ENCODE data around the gene RPIA.

The RPIA gene

DNA sequence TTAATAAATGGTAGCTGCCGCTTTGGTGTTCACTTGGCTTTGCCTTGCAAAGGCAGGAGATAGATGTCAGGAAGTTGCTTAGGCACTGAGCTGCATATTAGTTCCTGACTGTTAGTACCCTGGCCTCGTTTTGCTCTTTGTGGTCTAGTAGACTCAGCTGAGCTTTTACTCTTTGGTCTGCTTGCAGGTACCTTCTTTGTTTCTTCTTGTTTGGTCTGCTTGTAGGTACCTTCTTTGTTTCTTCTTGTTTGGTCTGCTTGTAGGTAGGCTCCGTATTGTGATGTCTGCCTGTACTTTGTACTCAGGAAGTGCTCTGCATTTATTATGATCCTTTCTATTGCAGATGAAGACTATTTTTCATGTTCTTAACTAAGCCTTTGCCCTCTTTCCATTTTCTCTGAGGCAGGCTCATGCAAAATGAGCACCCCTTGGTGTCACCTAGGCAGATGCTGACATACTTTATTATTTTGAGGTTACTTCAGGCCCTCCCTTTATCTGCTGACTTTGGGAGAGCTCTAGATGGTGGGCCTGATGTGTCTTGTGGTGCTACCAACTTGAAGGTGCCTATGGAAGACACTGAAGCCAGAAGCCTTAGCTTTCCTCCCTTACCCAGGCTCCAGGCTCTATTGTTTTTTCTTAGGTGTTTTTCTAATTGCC lies 6.0 kb downstream of the RPIA start:
- no peak for ATAC-seq (ENCODE audit: low read depth)
- peaks cover 29% of the 10 kb centered on the region for H3K4me1 Mint-ChIP-seq
- H3K9me3 Mint-ChIP-seq = no peaks in the 10 kb centered on the region
- no peak for DNase-seq (ENCODE audit: low spot score in 2 of 2)
- H3K4me3 Mint-ChIP-seq = no peak overlapping the region
- H3K36me3 Mint-ChIP-seq = peaks cover 17% of the 10 kb centered on the region
- no peak overlapping the region for H3K27ac Mint-ChIP-seq
- no peaks in the 10 kb centered on the region for H3K27me3 Mint-ChIP-seq

DNA sequence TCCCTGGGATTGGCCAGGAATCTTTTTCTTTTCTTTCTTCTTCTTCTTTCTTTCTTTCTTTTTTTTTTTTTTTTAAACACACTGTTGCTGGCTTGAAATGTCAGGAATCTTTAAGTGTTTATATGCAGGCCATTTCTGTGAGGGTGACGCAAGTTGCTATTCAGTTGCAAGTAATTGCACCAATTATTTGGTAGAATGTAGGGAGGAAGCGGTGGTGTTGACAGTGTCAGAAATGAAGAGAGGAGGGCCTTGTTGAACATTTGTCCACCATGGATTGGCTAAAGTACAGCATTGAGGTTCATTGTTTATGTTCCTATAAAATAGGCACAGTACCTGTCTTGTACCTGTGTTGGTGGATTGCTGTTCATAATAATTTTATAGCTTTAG lies 6.5 kb downstream of the RPIA start:
- no peaks in the 10 kb centered on the region for H3K27me3 Mint-ChIP-seq
- H3K4me3 Mint-ChIP-seq = no peak overlapping the region
- no peak overlapping the region for H3K27ac Mint-ChIP-seq
- H3K9me3 Mint-ChIP-seq = no peaks in the 10 kb centered on the region
- ATAC-seq (ENCODE audit: low read depth) (no peak), DNase-seq (ENCODE audit: low spot score in 2 of 2) (no peak)
- H3K4me1 Mint-ChIP-seq = peaks cover 24% of the 10 kb centered on the region
- H3K36me3 Mint-ChIP-seq = peaks cover 17% of the 10 kb centered on the region

DNA sequence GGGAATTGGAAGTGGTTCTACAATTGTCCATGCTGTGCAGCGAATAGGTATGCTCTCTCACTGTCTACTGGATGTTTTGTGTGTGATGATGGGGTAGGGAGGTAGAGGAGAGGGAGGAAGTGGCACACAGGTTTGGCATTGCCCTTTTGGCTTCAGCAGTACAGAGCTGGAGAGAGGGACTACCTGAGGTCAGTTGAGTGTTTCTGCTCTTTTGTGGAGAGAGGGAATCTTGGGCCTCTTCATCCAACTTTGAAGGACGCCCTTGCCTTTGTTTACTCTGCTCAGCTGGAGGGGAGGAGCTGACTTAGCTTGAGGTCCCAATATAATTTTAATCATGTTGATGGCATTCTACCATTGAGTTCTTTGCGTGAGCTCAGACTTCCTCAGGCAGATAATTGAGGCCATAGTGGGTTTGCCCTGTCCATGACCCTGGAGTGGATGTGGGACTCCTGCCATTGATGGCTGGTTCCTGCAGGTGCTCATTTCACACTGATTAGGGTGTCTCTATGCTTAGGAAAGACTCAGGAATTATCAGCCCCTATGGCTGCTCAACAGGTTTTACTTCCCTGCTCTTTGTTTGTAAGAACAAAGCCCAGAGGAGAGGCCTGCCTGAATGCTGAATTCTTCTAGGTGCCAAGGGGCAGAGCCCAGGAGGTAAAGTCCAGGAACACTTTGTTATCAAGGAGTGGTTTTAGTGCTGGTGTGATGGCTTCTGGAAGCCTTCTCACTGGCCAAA lies 7.2 kb downstream of the RPIA start:
- H3K9me3 Mint-ChIP-seq = no peaks in the 10 kb centered on the region
- no peak overlapping the region for H3K27ac Mint-ChIP-seq
- H3K27me3 Mint-ChIP-seq = no peaks in the 10 kb centered on the region
- H3K36me3 Mint-ChIP-seq = peaks cover 19% of the 10 kb centered on the region
- ATAC-seq (ENCODE audit: low read depth) = no peak
- DNase-seq (ENCODE audit: low spot score in 2 of 2) = no peak
- H3K4me3 Mint-ChIP-seq = no peak overlapping the region
- H3K4me1 Mint-ChIP-seq = peaks cover 19% of the 10 kb centered on the region

DNA sequence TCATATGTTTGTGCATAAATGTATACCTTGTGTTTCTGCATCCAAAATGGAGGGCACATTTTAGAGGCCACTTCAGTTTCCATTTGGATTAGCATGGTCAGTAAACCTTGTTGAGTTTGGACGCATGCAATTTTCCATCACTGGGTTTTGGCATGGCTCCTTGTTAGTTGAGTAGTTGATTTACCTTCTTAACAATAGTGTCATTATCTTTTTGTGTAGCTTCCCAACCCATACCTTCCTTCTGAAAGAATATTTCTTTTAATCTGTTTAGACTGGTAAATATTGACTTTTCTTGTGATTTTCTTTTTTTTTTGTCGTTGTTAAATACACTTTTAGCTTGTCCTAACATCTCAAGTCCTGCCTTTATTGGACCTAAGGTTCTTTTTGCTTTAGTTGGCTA lies 15.5 kb downstream of the RPIA start:
- DNase-seq (ENCODE audit: low spot score in 2 of 2) = no peak
- H3K36me3 Mint-ChIP-seq = peaks cover 32% of the 10 kb centered on the region
- ATAC-seq (ENCODE audit: low read depth) = no peak
- peaks cover 1% of the 10 kb centered on the region for H3K9me3 Mint-ChIP-seq
- H3K27me3 Mint-ChIP-seq = no peaks in the 10 kb centered on the region
- H3K4me1 Mint-ChIP-seq = peaks cover 4% of the 10 kb centered on the region
- H3K27ac Mint-ChIP-seq = no peak overlapping the region
- H3K4me3 Mint-ChIP-seq = no peak overlapping the region

- Mint-ChIP-seq H3K4me3 (no peak overlapping the region), H3K9me3 (peaks cover 1% of the 10 kb centered on the region), H3K4me1 (peaks cover 11% of the 10 kb centered on the region), H3K27me3 (no peaks in the 10 kb centered on the region), H3K27ac (no peak overlapping the region), H3K36me3 (peaks cover 31% of the 10 kb centered on the region)
- no peak for ATAC-seq (ENCODE audit: low read depth)
- DNase-seq (ENCODE audit: low spot score in 2 of 2) = no peak
Measured at GRCh38 chr2:88709181-88709631, 17.7 kb downstream of the RPIA start.

DNA sequence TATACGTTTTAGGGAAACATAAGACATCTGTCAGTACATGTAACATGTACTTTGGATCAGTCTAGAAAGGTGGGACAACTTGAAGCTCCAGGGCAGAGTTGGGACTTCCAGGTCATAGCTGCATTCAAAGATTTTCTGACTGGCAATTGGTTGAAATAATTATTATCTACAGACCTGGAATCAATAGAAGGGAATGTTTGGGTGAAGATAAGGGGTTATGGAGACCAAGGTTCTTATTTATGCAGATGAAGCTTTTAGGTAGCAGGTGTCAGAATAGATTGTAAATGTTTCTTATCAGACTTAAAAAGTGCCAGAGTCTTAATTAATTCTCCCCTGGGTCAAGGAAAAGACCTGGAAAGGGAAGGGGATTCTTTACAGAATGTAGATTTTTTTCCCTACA lies 19.8 kb downstream of the RPIA start:
- DNase-seq (ENCODE audit: low spot score in 2 of 2) (no peak), ATAC-seq (ENCODE audit: low read depth) (no peak)
- no peak overlapping the region for H3K27ac Mint-ChIP-seq
- H3K4me1 Mint-ChIP-seq = peaks cover 11% of the 10 kb centered on the region
- peaks cover 20% of the 10 kb centered on the region for H3K36me3 Mint-ChIP-seq
- H3K4me3 Mint-ChIP-seq = no peak overlapping the region
- no peaks in the 10 kb centered on the region for H3K27me3 Mint-ChIP-seq
- H3K9me3 Mint-ChIP-seq = no peaks in the 10 kb centered on the region

- Mint-ChIP-seq H3K27me3 (no peaks in the 10 kb centered on the region), H3K9me3 (peaks cover under 1% of the 10 kb centered on the region), H3K27ac (no peak overlapping the region)
Measured at GRCh38 chr2:88711897-88712296, 20.4 kb downstream of the RPIA start.

GRCh38 chr2:88713408-88713807 lies 21.9 kb downstream of the RPIA start:
- Mint-ChIP-seq H3K27ac (no peak overlapping the region), H3K4me1 (peaks cover 13% of the 10 kb centered on the region), H3K36me3 (peaks cover 26% of the 10 kb centered on the region)

More at GRCh38 chr2:88711897-88712296, 20.4 kb downstream of the RPIA start:
- ATAC-seq (ENCODE audit: low read depth) (no peak), DNase-seq (ENCODE audit: low spot score in 2 of 2) (no peak)
- H3K4me1 Mint-ChIP-seq = peaks cover 11% of the 10 kb centered on the region
- H3K36me3 Mint-ChIP-seq = peaks cover 22% of the 10 kb centered on the region
- no peak overlapping the region for H3K4me3 Mint-ChIP-seq

GRCh38 chr2:88714667-88715066 lies 23.2 kb downstream of the RPIA start:
- Mint-ChIP-seq H3K27me3 (no peaks in the 10 kb centered on the region), H3K9me3 (peaks cover 4% of the 10 kb centered on the region), H3K4me3 (no peak overlapping the region), H3K4me1 (peaks cover 13% of the 10 kb centered on the region), H3K27ac (no peak overlapping the region), H3K36me3 (peaks cover 21% of the 10 kb centered on the region)
- DNase-seq (ENCODE audit: low spot score in 2 of 2) (no peak), ATAC-seq (ENCODE audit: low read depth) (no peak)

More at GRCh38 chr2:88713408-88713807, 21.9 kb downstream of the RPIA start:
- no peak for ATAC-seq (ENCODE audit: low read depth)
- H3K4me3 Mint-ChIP-seq = no peak overlapping the region
- no peaks in the 10 kb centered on the region for H3K27me3 Mint-ChIP-seq
- DNase-seq (ENCODE audit: low spot score in 2 of 2) = no peak
- peaks cover 4% of the 10 kb centered on the region for H3K9me3 Mint-ChIP-seq

- ATAC-seq (ENCODE audit: low read depth) (no peak), DNase-seq (ENCODE audit: low spot score in 2 of 2) (no peak)
- H3K4me1 Mint-ChIP-seq = peaks cover 2% of the 10 kb centered on the region
- H3K4me3 Mint-ChIP-seq = no peak overlapping the region
- peaks cover 4% of the 10 kb centered on the region for H3K9me3 Mint-ChIP-seq
- H3K36me3 Mint-ChIP-seq = peaks cover 13% of the 10 kb centered on the region
- no peak overlapping the region for H3K27ac Mint-ChIP-seq
- no peaks in the 10 kb centered on the region for H3K27me3 Mint-ChIP-seq
Measured at GRCh38 chr2:88720399-88720798, 28.9 kb downstream of the RPIA start.

- no peak overlapping the region for H3K4me3 Mint-ChIP-seq
- H3K27me3 Mint-ChIP-seq = no peaks in the 10 kb centered on the region
- H3K9me3 Mint-ChIP-seq = peaks cover 4% of the 10 kb centered on the region
- no peak overlapping the region for H3K27ac Mint-ChIP-seq
- peaks cover 13% of the 10 kb centered on the region for H3K36me3 Mint-ChIP-seq
- DNase-seq (ENCODE audit: low spot score in 2 of 2) (no peak), ATAC-seq (ENCODE audit: low read depth) (no peak)
- peaks cover 5% of the 10 kb centered on the region for H3K4me1 Mint-ChIP-seq
Measured at GRCh38 chr2:88721268-88721667, 29.8 kb downstream of the RPIA start.

GRCh38 chr2:88724643-88725332 lies 33.3 kb downstream of the RPIA start:
- Mint-ChIP-seq H3K36me3 (peaks cover 3% of the 10 kb centered on the region), H3K9me3 (no peaks in the 10 kb centered on the region), H3K27me3 (no peaks in the 10 kb centered on the region), H3K4me1 (peaks cover 6% of the 10 kb centered on the region), H3K4me3 (no peak overlapping the region), H3K27ac (no peak overlapping the region)
- ATAC-seq (ENCODE audit: low read depth) = no peak
- DNase-seq (ENCODE audit: low spot score in 2 of 2) = no peak

DNA sequence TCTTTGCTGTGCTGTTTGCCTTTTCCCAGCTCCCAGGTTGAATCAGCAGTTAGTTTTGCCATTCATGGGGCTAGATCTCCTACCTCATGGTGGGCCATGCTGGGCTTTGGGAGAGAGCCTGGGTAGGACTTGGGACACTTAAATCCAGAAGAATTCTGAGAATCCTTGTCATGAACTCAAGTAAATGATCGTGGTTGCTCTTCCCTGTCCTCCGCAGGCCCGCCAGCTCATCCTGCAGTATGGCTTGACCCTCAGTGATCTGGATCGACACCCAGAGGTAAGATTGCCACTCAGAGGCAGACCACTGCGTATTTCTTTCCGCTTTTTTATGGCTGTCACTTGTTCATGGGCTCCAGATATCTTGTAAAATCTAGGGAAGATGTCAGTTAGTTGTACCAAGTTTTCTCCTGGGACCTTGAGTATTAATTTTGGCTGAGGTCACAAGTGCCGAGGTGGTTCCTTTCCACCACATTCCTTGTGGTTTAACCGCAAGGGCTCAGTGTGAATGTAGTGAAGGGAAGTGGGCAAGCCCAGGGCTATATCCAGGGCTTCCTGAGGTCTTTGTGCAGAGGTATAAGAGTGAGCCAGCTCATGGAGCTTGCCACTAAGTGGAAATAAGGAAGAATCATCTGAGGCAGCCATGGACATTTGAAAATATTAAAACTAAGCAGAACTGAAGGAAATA lies 37.7 kb downstream of the RPIA start:
- Mint-ChIP-seq H3K27ac (peak overlapping the region; percentile 55), H3K9me3 (no peaks in the 10 kb centered on the region), H3K27me3 (no peaks in the 10 kb centered on the region), H3K36me3 (peaks cover 4% of the 10 kb centered on the region), H3K4me1 (peaks cover 6% of the 10 kb centered on the region), H3K4me3 (no peak overlapping the region)
- ATAC-seq (ENCODE audit: low read depth) = no peak
- no peak for DNase-seq (ENCODE audit: low spot score in 2 of 2)

Measured in memory B cell (primary cell).